Measurements from ENCODE around the gene QSOX1. TPM values are rescaled to one million over a fixed set of nuclear protein-coding genes. Genes with fewer than 3 reads are reported as not detected.

The QSOX1 gene
- total and polyA plus RNA-seq, 8 donors = 38.5 to 323 (median 111) TPM

DNA sequence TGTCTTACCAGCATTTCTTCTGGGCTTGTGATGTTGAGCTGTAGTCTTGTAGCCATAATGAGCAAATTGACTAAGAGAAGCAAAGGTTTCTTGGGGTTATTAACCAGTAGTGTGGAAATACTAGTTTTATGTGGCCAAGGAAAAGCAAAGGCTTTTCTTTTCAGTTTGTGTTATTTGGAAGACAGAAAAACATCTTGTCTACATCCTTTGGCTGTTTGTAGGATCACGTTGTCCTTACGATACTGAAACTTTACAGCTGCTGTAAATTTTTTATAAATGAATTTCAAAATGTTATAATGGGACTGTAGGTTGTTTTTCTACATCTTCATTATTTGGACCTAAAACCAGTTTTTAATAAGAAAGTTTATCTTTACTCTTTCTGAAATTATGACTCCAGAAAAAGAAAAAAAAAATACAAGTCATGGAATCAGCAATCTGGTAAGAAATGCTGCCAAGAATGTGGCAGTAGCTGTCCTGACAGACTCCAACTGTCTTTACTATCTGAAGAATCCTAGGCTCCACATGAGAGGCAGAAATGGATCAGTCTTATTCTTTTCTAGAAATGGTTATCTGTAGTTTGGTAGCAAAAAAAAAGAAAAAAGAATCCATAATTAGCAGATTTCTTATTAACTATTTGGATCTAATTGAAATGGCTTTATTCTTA is 41.6 kb upstream of the QSOX1 start:
- DNase-seq = peak in 1 of 2 donors; percentile 62
- Histone ChIP-seq H3K36me3 (peaks cover 19 to 56% (median 47%) of the 10 kb centered on the region in 4 donors), H3K9me3 (no peaks in the 10 kb centered on the region), H3K4me3 (no peak overlapping the region), H3K4me1 (peaks cover 11 to 24% (median 20%) of the 10 kb centered on the region in 4 donors), H3K27ac (peak overlapping the region in 4 of 5 donors; percentile 13 to 51 (median 34)), H3K27me3 (no peaks in the 10 kb centered on the region)
- WGBS, 5 donors = 66 to 85% (median 80%) methylated on average over 2 of the region's 2 CpGs
- TF ChIP-seq CTCF (IDR thresholded peaks at IDR 0.05) (no peak), POLR2AphosphoS5 (IDR thresholded peaks at IDR 0.05) (no peak), POLR2A (IDR thresholded peaks at IDR 0.05) (no peak), EP300 (IDR thresholded peaks at IDR 0.05) (no peak)
- intact Hi-C loops (cut with DNase I; ENCODE audit: low total_unique reads) = no loop called here

GRCh38 chr1:180114396-180114945 is 40.2 kb upstream of the QSOX1 start:
- intact Hi-C loops (cut with DNase I; ENCODE audit: low total_unique reads) = no loop called here
- H3K27ac ChIP-seq = no peak overlapping the region

DNA sequence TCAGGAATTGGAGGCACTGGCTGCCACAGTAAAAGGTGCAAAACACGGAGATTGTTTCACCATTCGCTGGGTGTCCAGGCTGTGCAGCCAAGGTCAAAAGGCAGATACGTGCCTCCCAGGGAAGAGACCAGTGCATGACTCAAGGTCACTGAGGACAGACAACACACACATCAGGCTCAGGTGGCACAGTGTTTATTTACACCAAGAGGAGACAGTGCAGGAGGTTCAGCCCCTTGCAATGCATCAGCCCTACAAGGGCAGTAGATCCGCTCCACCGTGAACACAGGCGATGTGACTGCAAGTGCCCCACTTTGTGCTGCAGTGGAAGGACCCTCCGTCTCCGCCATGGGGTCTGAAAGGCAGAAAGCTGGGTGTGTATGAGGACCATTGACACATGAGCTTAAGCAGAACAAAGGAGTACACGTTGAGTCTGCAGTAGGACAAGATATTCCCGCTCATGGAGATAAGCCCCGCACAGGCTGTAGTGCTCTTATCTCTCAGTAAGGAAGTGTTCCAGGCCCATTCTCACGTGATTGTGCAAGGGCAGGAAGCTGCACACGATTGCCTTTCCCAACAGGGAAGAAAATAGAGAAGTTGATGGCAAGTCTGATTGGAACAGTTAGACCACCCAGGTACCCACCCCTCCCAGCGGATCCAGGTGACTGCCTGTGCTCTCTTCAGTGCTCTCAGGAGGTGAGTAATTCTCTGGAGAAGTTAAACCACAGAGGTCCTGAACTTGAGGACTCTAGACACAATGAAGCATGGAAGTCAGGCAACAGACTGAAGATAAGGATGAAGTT is 37.5 kb upstream of the QSOX1 start:
- H3K4me1 ChIP-seq = peaks cover 11 to 21% (median 14%) of the 10 kb centered on the region in 4 donors
- no peak overlapping the region for H3K27ac ChIP-seq
- no peak for DNase-seq
- intact Hi-C loops (cut with DNase I; ENCODE audit: low total_unique reads) = no loop called here
- H3K36me3 ChIP-seq = peaks cover 6 to 16% (median 10%) of the 10 kb centered on the region in 4 donors
- TF ChIP-seq POLR2AphosphoS5 (IDR thresholded peaks at IDR 0.05) (no peak), EP300 (IDR thresholded peaks at IDR 0.05) (no peak), CTCF (IDR thresholded peaks at IDR 0.05) (no peak), POLR2A (IDR thresholded peaks at IDR 0.05) (no peak)
- no peaks in the 10 kb centered on the region for H3K9me3 ChIP-seq
- H3K27me3 ChIP-seq = no peaks in the 10 kb centered on the region
- no peak overlapping the region for H3K4me3 ChIP-seq
- 61 to 78% (median 66%) methylated on average over 13 to 14 of the region's 14 CpGs for whole genome bisulfite sequencing, 5 donors

More at GRCh38 chr1:180114396-180114945, 40.2 kb upstream of the QSOX1 start:
- Histone ChIP-seq H3K27me3 (no peaks in the 10 kb centered on the region), H3K4me3 (no peak overlapping the region), H3K4me1 (peaks cover 11 to 21% (median 16%) of the 10 kb centered on the region in 4 donors), H3K9me3 (no peaks in the 10 kb centered on the region), H3K36me3 (peaks cover 19 to 43% (median 36%) of the 10 kb centered on the region in 4 donors)
- 47 to 60% (median 49%) methylated on average over 4 of the region's 4 CpGs for WGBS, 5 donors
- no peak for DNase-seq
- no peak for TF ChIP-seq CTCF (IDR thresholded peaks at IDR 0.05)
- no peak for TF ChIP-seq POLR2A (IDR thresholded peaks at IDR 0.05)
- TF ChIP-seq EP300 (IDR thresholded peaks at IDR 0.05) = no peak
- no peak for TF ChIP-seq POLR2AphosphoS5 (IDR thresholded peaks at IDR 0.05)

DNA sequence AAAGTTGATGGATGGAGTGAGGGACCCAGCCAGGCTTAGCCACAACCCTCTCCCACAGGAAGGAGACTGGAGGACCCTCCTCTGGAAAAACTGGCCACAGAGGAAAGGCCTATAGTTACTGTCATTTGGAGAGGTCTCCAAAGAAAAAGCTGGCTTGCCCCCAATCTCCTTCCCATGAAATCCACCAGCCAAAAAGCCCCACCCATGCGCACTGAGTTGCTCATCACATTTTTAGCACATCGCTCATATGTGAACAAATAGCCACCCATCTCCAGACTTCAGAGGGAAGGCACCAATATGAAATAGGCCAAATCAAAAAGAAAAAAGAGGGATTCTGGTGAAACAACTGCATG is 36.9 kb upstream of the QSOX1 start:
- intact Hi-C loops (cut with DNase I; ENCODE audit: low total_unique reads) = no loop called here
- TF ChIP-seq POLR2A (IDR thresholded peaks at IDR 0.05) = no peak
- no peak for TF ChIP-seq CTCF (IDR thresholded peaks at IDR 0.05)
- TF ChIP-seq POLR2AphosphoS5 (IDR thresholded peaks at IDR 0.05) = no peak
- no peak for TF ChIP-seq EP300 (IDR thresholded peaks at IDR 0.05)
- no peak for DNase-seq

More for the DNA sequence above, 36.9 kb upstream of the QSOX1 start:
- no peak overlapping the region for H3K4me3 ChIP-seq
- no peak overlapping the region for H3K27ac ChIP-seq
- 83 to 100% (median 92%) methylated on average over 2 of the region's 2 CpGs for WGBS, 5 donors
- H3K4me1 ChIP-seq = peaks cover 11 to 15% (median 12%) of the 10 kb centered on the region in 4 donors
- H3K9me3 ChIP-seq = no peaks in the 10 kb centered on the region
- peaks cover under 1 to 10% (median 4%) of the 10 kb centered on the region in 4 donors for H3K36me3 ChIP-seq
- no peaks in the 10 kb centered on the region for H3K27me3 ChIP-seq

Measured in stomach (tissue), 9 donors.